Panc1 (cell line): ENCODE data around the gene PRDM10. TPM values are rescaled to one million over a fixed set of nuclear protein-coding genes. Genes with fewer than 3 reads are reported as not detected.

Experiments used
- ATAC-seq: fragments of 200-7000 bp; cut with Tn5 transposase; 2 replicates; pipeline ENCODE4 v1.9.1; 2020; ENCODE audit warnings: mild to moderate bottlenecking, moderate library complexity
- BruUV-seq: library from RNA; stranded (reverse); fragments of 400-500 nt; replicated peaks from 2 replicates; lab custom pipeline; 2021; lab: Mats Ljungman, UMichigan
- CTCF ChIA-PET: fragments of 300-600 bp; sonication (Branson Sonifier 250); formaldehyde crosslinking; loops from one replicate; lab custom pipeline; 2022; ENCODE audit warnings: antibody characterized with exemption; lab: Charles Lee
- POLR2A ChIA-PET: fragments of 300-600 bp; sonication (Branson Sonifier 250); formaldehyde crosslinking; loops from one replicate; lab custom pipeline; 2022; ENCODE audit warnings: antibody characterized with exemption; lab: Charles Lee
- DNase-seq: peaks from one replicate; pipeline ENCODE4 v3.0.0-alpha.2; 2010; ENCODE audit warnings: low read depth, low spot score
- H3K27ac ChIP-seq: 2 replicates; pipeline ENCODE4 v1.5.1; 2011; ENCODE audit warnings: mild to moderate bottlenecking, low read length, inconsistent platforms
- H3K27me3 ChIP-seq: fragments of 200-500 bp; sonication (Bioruptor generic); 2 replicates; pipeline ENCODE4 v1.6.0; 2014; ENCODE audit warnings: low read length, inconsistent platforms; ENCODE audit not compliant: control insufficient read depth, insufficient read depth
- H3K36me3 ChIP-seq: fragments of 200-500 bp; sonication (Bioruptor generic); 2 replicates; pipeline ENCODE4 v1.5.1; 2014; ENCODE audit warnings: inconsistent platforms, mild to moderate bottlenecking, low read length, moderate library complexity; ENCODE audit not compliant: control insufficient read depth, insufficient read depth
- H3K4me1 ChIP-seq: 2 replicates; pipeline ENCODE4 v1.5.1; 2011; ENCODE audit warnings: inconsistent platforms, mild to moderate bottlenecking, low read length, moderate library complexity; ENCODE audit not compliant: control insufficient read depth, insufficient read depth
- H3K4me3 ChIP-seq, 2 experiments: 2 replicates each; pipeline ENCODE4 v1.5.1; 2011 to 2012; ENCODE audit warnings: low read depth in 2 of 2, low read length in 2 of 2, mild to moderate bottlenecking in 2 of 2, inconsistent platforms in 1 of 2, moderate library complexity in 1 of 2
- H3K9me3 ChIP-seq: fragments of 200-500 bp; sonication (Bioruptor generic); 2 replicates; pipeline ENCODE4 v1.5.1; 2014; ENCODE audit warnings: low read depth, mild to moderate bottlenecking, inconsistent platforms, low read length, moderate library complexity; ENCODE audit not compliant: control insufficient read depth, insufficient read depth
- POLR2AphosphoS5 ChIP-seq: IDR thresholded peaks from 2 replicates; pipeline ENCODE4 v1.6.1; 2012; ENCODE audit warnings: mild to moderate bottlenecking, low read depth, low read length, moderate library complexity
- REST ChIP-seq, 2 experiments: IDR thresholded peaks; 2 replicates each; pipeline ENCODE4 v1.6.1; 2011 to 2012; ENCODE audit warnings: low read depth in 2 of 2, control low read depth in 1 of 2, low read length in 1 of 2, mild to moderate bottlenecking in 1 of 2, moderate library complexity in 1 of 2; ENCODE audit not compliant: insufficient read depth in 1 of 2
- SIN3A ChIP-seq: IDR thresholded peaks from 2 replicates; pipeline ENCODE4 v1.6.1; 2012; ENCODE audit warnings: low read depth, mild to moderate bottlenecking, low read length, moderate library complexity, borderline replicate concordance; ENCODE audit not compliant: insufficient read depth
- TCF7L2 ChIP-seq: IDR thresholded peaks from 2 replicates; pipeline ENCODE4 v1.6.1; 2011; ENCODE audit warnings: mild to moderate bottlenecking, low read depth, low read length, inconsistent platforms
- in situ Hi-C: cut with HindIII; loops from 2 replicates; pipeline ENCODE4 v1.10.0; 2016; ENCODE audit warnings: low sequenced_read_pairs, low pct_unique_long_range_greater_than_20kb
- intact Hi-C: fragments of 100-400 bp; cut with micrococcal nuclease; formaldehyde crosslinking; loops from one replicate; pipeline ENCODE4 v1.10.0; 2022; ENCODE audit not compliant: unreplicated experiment
- total RNA-seq: library from RNA; stranded (reverse); gene quantifications from one replicate; pipeline ENCODE4 v1.2.1, GENCODE V29; 2021; ENCODE audit not compliant: unreplicated experiment
- TF ChIP-seq, protein P1 (sequence below): fragments of 450-650 bp; IDR thresholded peaks from 2 replicates; pipeline ENCODE4 v1.5.1; 2017; ENCODE audit warnings: mild to moderate bottlenecking

PRDM10 gene
- total RNA-seq, 1 experiment from 2014 or later, result 12.5 TPM

GRCh38 chr11:129928923-129929692 lies 73.5 kb downstream of the PRDM10 start (continued):
- TF ChIP-seq TCF7L2, result no peak

DNA sequence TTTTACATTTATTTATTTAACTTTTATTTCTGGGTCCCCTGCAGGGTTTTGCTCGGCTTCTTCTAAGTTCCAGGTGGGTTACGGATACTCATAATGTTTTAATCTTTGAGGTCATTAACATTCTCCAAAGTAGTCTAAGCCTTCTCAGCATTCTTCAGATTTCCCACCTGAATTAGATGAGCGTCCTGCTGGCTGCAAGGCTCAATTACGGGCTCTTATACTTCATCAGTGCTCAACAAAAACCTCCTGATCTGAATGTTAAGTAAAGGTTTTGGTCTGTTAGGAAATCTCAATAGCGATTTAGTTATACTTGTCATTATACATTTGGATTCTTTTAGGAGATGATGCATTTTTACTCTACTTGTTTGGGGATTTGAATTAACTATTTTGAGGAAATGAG lies 80.0 kb downstream of the PRDM10 start:
- intact Hi-C loops (loop anchor here (5.0 kb wide), 1 partner anchor 225 kb away; no protein-coding TSS in a partner anchor), in situ Hi-C loops (no loop called here)
- POLR2A ChIA-PET, result interaction anchor here (0.7 kb wide), 1 partner anchor 47 kb away, joined by 5 read pairs; no protein-coding TSS in a partner anchor
- H3K27ac ChIP-seq, result no peak overlapping the region
- no peaks in the 10 kb centered on the region for H3K36me3 ChIP-seq
- no peaks in the 10 kb centered on the region for H3K4me1 ChIP-seq
- no peaks in the 10 kb centered on the region for H3K27me3 ChIP-seq
- no TSS peak for BruUV-seq
- ATAC-seq (no peak), DNase-seq (no peak)
- CTCF ChIA-PET, result interaction anchor here (0.5 to 4.2 kb wide), 5 partner anchors 28 to 210 kb away, joined by 3 to 28 read pairs (median 7); partner anchors contain the start of gene PRDM10
- H3K4me3 ChIP-seq, result no peak overlapping the region
- TF ChIP-seq POLR2AphosphoS5 (no peak), REST (IDR thresholded peaks at IDR 0.05; ENCODE audit: insufficient read depth in 1 of 2, low read depth in 2 of 2, low read length in 1 of 2) (no peak), TCF7L2 (no peak), SIN3A (no peak)
- TF ChIP-seq, protein P1, sequence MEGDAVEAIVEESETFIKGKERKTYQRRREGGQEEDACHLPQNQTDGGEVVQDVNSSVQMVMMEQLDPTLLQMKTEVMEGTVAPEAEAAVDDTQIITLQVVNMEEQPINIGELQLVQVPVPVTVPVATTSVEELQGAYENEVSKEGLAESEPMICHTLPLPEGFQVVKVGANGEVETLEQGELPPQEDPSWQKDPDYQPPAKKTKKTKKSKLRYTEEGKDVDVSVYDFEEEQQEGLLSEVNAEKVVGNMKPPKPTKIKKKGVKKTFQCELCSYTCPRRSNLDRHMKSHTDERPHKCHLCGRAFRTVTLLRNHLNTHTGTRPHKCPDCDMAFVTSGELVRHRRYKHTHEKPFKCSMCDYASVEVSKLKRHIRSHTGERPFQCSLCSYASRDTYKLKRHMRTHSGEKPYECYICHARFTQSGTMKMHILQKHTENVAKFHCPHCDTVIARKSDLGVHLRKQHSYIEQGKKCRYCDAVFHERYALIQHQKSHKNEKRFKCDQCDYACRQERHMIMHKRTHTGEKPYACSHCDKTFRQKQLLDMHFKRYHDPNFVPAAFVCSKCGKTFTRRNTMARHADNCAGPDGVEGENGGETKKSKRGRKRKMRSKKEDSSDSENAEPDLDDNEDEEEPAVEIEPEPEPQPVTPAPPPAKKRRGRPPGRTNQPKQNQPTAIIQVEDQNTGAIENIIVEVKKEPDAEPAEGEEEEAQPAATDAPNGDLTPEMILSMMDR, result no peak
- H3K9me3 ChIP-seq, result no peaks in the 10 kb centered on the region

- POLR2A ChIA-PET, result no interaction called here
Observed at GRCh38 chr11:129918361-129918760, 84.3 kb downstream of the PRDM10 start.

More at GRCh38 chr11:129918361-129918760, 84.3 kb downstream of the PRDM10 start:
- Histone ChIP-seq H3K36me3 (no peaks in the 10 kb centered on the region), H3K27me3 (no peaks in the 10 kb centered on the region), H3K4me1 (no peaks in the 10 kb centered on the region), H3K4me3 (no peak overlapping the region), H3K9me3 (no peaks in the 10 kb centered on the region), H3K27ac (no peak overlapping the region)
- no peak for DNase-seq
- TF ChIP-seq POLR2AphosphoS5, result no peak
- no peak for TF ChIP-seq SIN3A
- CTCF ChIA-PET, result no interaction called here
- in situ Hi-C loops, result no loop called here
- intact Hi-C loops, result no loop called here
- no TSS peak for BruUV-seq
- ATAC-seq, result no peak
